SU-DHL-6 (cell line): Measurements from ENCODE around the gene GAN.

ENCODE experiments used
- H2AFZ ChIP-seq: fragments of 200-600 bp; sonication (generic); 2 replicates; pipeline ENCODE4 v1.6.1; 2014; ENCODE audit warnings: low read depth, mild to moderate bottlenecking, moderate library complexity, mixed read lengths, antibody characterized with exemption, low read length; ENCODE audit not compliant: severe bottlenecking
- H3F3A ChIP-seq: fragments of 200-600 bp; shearing (Covaris generic); 2 replicates; pipeline ENCODE4 v1.6.0; 2016; ENCODE audit warnings: antibody characterized with exemption, mild to moderate bottlenecking; ENCODE audit not compliant: insufficient read depth
- H3K27ac ChIP-seq: fragments of 200-600 bp; sonication (generic); 2 replicates; pipeline ENCODE4 v1.5.1; 2016; ENCODE audit warnings: low read depth, mild to moderate bottlenecking, low read length, moderate library complexity, mixed read lengths
- H3K27me3 ChIP-seq: fragments of 200-600 bp; sonication (generic), shearing (Covaris generic); 2 replicates; pipeline ENCODE4 v1.6.0; 2014; ENCODE audit warnings: mild to moderate bottlenecking, low read length
- H3K36me3 ChIP-seq: fragments of 200-600 bp; sonication (generic); 2 replicates; pipeline ENCODE4 v1.6.1; 2014; ENCODE audit warnings: mild to moderate bottlenecking, low read length, mixed read lengths
- H3K4me2 ChIP-seq: fragments of 300-600, 200-600 bp; shearing (Covaris generic), sonication (generic); 2 replicates; pipeline ENCODE4 v1.6.0; 2014; ENCODE audit warnings: low read length, low read depth, mild to moderate bottlenecking; ENCODE audit not compliant: poor library complexity, severe bottlenecking
- H3K4me3 ChIP-seq: fragments of 200-600 bp; sonication (generic); 2 replicates; pipeline ENCODE4 v1.5.1; 2014; ENCODE audit warnings: antibody characterized with exemption, low read length, mild to moderate bottlenecking, mixed read lengths; ENCODE audit not compliant: insufficient read depth, poor library complexity, severe bottlenecking
- H3K79me2 ChIP-seq: fragments of 200-600 bp; sonication (generic); 2 replicates; pipeline ENCODE4 v1.6.1; 2014; ENCODE audit warnings: mild to moderate bottlenecking, low read length, moderate library complexity; ENCODE audit not compliant: insufficient read depth
- H3K9ac ChIP-seq: fragments of 200-600 bp; sonication (generic); 2 replicates; pipeline ENCODE4 v1.7.0; 2014; ENCODE audit warnings: mild to moderate bottlenecking, low read length
- H3K9me2 ChIP-seq: fragments of 200-600 bp; sonication (generic); replicated peaks from 2 replicates; pipeline ENCODE4 v1.6.1; 2014; ENCODE audit warnings: low read length; ENCODE audit not compliant: insufficient read depth
- H3K9me3 ChIP-seq: fragments of 200-600 bp; sonication (generic); 2 replicates; pipeline ENCODE4 v1.6.1; 2014; ENCODE audit warnings: low read length, mixed read lengths; ENCODE audit not compliant: insufficient read depth
- H4K20me1 ChIP-seq: fragments of 200-600 bp; sonication (generic); 2 replicates; pipeline ENCODE4 v1.6.1; 2014; ENCODE audit warnings: low read depth, mild to moderate bottlenecking, antibody characterized with exemption, low read length, moderate library complexity, mixed read lengths
- EZH2phosphoT487 ChIP-seq: fragments of 200-600 bp; sonication (generic), shearing (Covaris generic); conservative IDR thresholded peaks from 2 replicates; pipeline ENCODE4 v1.6.1; 2018; ENCODE audit warnings: mild to moderate bottlenecking, antibody characterized with exemption, low read length, moderate library complexity, mixed read lengths
- TF ChIP-seq, protein P1 (sequence below): fragments of 200-600 bp; sonication (generic); IDR thresholded peaks from one replicate; pipeline ENCODE4 v1.5.1; 2017; ENCODE audit warnings: antibody characterized with exemption, mild to moderate bottlenecking, low read length, moderate library complexity; ENCODE audit not compliant: insufficient read depth, poor library complexity, severe bottlenecking

The GAN gene

DNA sequence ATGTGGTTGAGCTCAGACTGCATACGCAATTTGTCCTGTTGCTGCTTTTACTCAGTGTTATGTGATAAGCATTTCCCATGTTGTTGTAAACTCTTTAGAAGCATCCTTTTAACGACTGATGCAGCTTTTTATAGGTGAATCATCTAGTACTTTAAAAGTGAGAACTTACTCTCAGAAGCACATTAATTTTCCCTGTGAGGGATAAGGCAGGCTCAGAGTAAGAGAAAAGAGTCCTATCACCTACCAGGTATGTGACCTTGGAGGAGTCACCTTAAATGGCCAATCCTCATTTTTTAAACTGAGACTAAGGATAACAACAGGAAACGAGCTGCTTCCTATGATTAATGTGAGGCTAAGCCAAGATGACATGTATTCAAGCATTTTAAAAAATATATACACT, 34.4 kb upstream of the GAN start:
- no peaks in the 10 kb centered on the region for H3K27me3 ChIP-seq
- TF ChIP-seq EZH2phosphoT487: no peak
- TF ChIP-seq, protein P1, sequence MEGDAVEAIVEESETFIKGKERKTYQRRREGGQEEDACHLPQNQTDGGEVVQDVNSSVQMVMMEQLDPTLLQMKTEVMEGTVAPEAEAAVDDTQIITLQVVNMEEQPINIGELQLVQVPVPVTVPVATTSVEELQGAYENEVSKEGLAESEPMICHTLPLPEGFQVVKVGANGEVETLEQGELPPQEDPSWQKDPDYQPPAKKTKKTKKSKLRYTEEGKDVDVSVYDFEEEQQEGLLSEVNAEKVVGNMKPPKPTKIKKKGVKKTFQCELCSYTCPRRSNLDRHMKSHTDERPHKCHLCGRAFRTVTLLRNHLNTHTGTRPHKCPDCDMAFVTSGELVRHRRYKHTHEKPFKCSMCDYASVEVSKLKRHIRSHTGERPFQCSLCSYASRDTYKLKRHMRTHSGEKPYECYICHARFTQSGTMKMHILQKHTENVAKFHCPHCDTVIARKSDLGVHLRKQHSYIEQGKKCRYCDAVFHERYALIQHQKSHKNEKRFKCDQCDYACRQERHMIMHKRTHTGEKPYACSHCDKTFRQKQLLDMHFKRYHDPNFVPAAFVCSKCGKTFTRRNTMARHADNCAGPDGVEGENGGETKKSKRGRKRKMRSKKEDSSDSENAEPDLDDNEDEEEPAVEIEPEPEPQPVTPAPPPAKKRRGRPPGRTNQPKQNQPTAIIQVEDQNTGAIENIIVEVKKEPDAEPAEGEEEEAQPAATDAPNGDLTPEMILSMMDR: no peak
- H3K9me3 ChIP-seq: no peaks in the 10 kb centered on the region
- no peaks in the 10 kb centered on the region for H3F3A ChIP-seq
- no peaks in the 10 kb centered on the region for H3K9me2 ChIP-seq
- no peak overlapping the region for H3K27ac ChIP-seq
- no peak overlapping the region for H3K4me2 ChIP-seq
- H3K9ac ChIP-seq: no peak overlapping the region
- no peaks in the 10 kb centered on the region for H4K20me1 ChIP-seq
- H3K4me3 ChIP-seq: no peak overlapping the region
- H3K36me3 ChIP-seq: no peaks in the 10 kb centered on the region
- H2AFZ ChIP-seq: no peak overlapping the region
- no peaks in the 10 kb centered on the region for H3K79me2 ChIP-seq

DNA sequence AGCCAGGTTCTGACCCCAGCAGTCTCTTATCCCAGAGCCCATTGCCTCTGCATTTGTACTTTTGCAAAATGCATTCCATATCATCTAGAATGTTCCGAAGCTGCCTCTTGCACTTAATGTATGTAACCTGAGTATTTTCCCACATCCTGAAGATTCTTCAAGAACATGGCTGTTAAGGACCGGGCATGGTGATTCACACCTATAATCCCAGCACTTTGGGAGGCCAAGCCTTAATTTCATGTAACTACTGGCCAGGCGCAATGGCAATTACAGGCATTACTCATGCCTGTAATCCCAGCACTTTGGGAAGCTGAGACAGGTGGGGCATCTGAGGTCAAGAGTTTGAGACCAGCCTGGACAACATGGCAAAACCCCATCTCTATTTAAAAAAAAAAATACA, 31.7 kb upstream of the GAN start:
- Histone ChIP-seq H3K27me3 (no peaks in the 10 kb centered on the region), H3K27ac (no peak overlapping the region), H3K4me3 (no peak overlapping the region), H3K9ac (no peak overlapping the region), H3K36me3 (no peaks in the 10 kb centered on the region), H3K79me2 (no peaks in the 10 kb centered on the region), H3K4me2 (no peak overlapping the region), H3K9me2 (no peaks in the 10 kb centered on the region), H4K20me1 (no peaks in the 10 kb centered on the region), H3F3A (no peaks in the 10 kb centered on the region), H3K9me3 (no peaks in the 10 kb centered on the region), H2AFZ (no peak overlapping the region)
- TF ChIP-seq, protein P1: no peak
- no peak for TF ChIP-seq EZH2phosphoT487

DNA sequence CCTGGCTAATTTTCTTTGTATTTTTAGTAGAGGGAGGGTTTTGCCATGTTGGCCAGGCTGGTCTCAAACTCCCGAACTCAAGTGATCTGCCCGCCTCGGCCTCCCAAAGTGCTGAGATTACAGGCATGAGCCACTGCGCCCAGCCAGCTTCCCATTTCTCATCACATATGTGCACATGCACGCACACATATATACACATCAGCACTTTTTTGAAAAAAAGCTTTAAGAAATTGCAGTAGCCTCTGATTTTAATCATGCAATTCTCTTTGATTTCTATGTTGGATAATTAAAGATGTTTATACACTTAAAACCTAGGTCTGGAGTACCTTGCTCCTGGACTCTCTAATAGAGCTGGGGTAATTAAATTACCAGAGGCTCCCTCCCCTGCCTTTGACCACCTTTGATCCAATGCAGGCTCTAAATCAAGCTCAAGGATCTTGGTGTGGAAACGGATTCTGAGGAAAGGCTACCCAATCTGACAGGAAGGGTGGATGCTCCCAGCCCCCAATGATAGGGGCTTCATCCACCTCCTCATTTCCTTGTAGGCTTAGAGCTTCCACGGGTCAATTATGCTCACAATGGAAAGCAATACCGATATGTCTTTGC, 29.7 kb upstream of the GAN start:
- no peak overlapping the region for H2AFZ ChIP-seq

More for the DNA sequence above, 29.7 kb upstream of the GAN start:
- no peaks in the 10 kb centered on the region for H3K9me2 ChIP-seq
- H3K9me3 ChIP-seq: no peaks in the 10 kb centered on the region
- H3K79me2 ChIP-seq: no peaks in the 10 kb centered on the region
- no peak overlapping the region for H3K9ac ChIP-seq
- no peak overlapping the region for H3K4me3 ChIP-seq
- no peaks in the 10 kb centered on the region for H3F3A ChIP-seq
- no peaks in the 10 kb centered on the region for H3K27me3 ChIP-seq
- no peaks in the 10 kb centered on the region for H3K36me3 ChIP-seq
- H3K27ac ChIP-seq: no peak overlapping the region
- H3K4me2 ChIP-seq: no peak overlapping the region
- H4K20me1 ChIP-seq: no peaks in the 10 kb centered on the region
- no peak for TF ChIP-seq EZH2phosphoT487
- TF ChIP-seq, protein P1: no peak
